ENCODE results near the gene SZT2.

GRCh38 chr1:43415901-43416300 is 26.2 kb downstream of the SZT2 start:
- TF ChIP-seq CTCF (conservative IDR thresholded peaks at IDR 0.05 in 1 of 2, IDR thresholded peaks at IDR 0.05 in 1 of 2; ENCODE audit: extremely low read depth in 1 of 2, insufficient read depth in 1 of 2, low read depth in 1 of 2, low read length in 2 of 2), result no peak
- TF ChIP-seq EZH2 (IDR thresholded peaks at IDR 0.05; ENCODE audit: borderline replicate concordance, low read length), result no peak

Measured in mammary epithelial cell (primary cell).